GM21390 (cell line): ENCODE data around the gene HIPK2.

Experiments used
- ATAC-seq: cut with Tn5 transposase; IDR thresholded peaks from one replicate; pipeline ENCODE4 v1.9.1; 2021; ENCODE audit not compliant: unreplicated experiment

The HIPK2 gene

DNA sequence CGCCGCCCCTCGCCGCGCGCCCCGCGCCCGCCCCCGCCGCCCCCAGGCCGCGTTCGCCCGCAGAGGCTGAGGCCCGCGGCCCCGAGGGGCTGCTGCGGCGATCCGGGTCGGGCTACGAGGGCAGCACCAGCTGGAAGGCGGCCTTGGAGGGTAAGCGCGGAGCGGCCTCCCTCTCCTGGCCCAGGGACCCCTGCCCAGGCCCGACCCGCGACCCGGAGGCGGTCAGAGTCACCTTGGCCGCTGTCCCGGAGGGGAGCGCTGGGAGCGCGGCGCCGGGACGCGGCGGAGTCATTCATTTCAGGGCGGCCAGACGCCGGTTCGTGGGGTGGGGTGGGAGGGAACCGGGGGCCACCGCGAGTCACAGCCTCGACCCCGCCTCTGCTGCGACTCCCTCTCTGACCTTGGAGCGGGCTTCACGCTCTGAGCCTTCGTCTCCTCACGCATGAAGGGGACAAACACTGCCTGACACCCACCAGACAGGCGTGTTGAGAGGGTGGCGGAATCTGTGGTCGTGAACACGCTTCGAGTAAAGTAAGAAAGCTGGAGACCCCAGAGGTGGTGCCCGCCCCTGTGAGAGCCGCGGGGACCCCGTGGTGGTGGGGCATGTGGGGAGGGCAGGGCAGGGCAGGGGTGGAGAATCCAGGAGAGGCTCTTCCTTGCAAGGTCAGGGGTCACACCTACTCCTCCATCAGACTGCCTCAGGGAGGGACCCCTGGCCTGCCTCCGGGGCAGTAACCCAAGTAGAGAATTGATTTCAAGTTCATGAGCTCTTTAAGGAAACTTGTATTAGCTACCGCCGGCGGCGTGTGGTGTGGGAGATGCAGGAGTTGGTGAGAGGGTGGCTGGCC, 253.6 kb downstream of the HIPK2 start:
- ATAC-seq, result no peak

GRCh38 chr7:139523199-139523941, 254.4 kb downstream of the HIPK2 start, which contains the start of gene CLEC2L:
CLEC2L (plus strand) TSS chr7:139523685; CDS start chr7:139523928, 243 bp downstream.
- ATAC-seq, result no peak

GRCh38 chr7:139522830-139523198, 255.0 kb downstream of the HIPK2 start:
- ATAC-seq, result no peak

DNA sequence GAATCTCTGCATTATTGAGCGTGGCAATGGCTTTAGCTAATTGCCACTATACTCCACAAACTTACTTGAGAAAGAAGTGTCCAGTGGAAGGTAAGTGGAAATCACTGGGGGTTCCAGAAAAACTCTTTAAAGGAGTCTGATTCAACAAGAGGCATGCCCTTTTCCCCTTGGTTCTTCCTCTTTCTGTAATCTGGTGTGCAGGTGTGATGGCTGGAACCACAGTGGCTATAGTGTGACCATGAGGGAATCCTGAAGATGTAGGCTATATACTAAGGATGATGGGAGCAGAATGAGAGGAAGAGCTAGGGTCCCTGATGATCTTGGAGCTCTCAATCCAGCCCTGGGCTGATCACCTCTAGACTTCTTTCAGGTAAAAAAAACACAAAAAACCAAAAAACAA, 256.4 kb downstream of the HIPK2 start:
- ATAC-seq, result no peak

DNA sequence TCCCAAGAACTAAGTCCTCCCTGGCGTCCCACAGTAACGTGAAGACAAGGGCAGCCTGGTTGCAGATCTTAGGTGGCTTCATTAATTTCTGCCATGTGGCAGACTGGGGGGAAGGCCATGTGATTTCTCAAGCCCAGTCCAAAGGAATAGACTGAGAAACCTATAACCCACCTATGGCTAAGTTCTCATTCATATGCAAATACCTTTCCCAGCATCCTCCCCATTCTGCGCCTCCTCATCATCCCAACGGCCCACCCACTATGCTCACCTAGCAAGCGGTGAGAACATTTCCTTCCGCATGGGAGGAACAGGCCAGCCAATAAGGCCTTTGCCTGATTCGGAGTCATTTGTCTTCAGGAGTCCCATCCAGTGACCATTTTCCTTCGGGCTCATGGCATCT, 262.5 kb downstream of the HIPK2 start:
- ATAC-seq, result no peak
